SK-N-SH treated with all-trans-retinoic acid at 6 μM for 48 hours (cell line): ENCODE measurements around the gene PIP5K1C.
A peak's percentile ranks its signal among the peaks of the same experiment; 100 is the strongest.

Experiments
- ATAC-seq: fragments of 200-7000 bp; cut with Tn5 transposase; 3 replicates; pipeline ENCODE4 v1.9.1; 2020; ENCODE audit warnings: mild to moderate bottlenecking, moderate library complexity
- ARNTL ChIP-seq: fragments of 450-650 bp; formaldehyde crosslinking; IDR thresholded peaks from 2 replicates; pipeline ENCODE4 v1.5.0; 2020; ENCODE audit warnings: low read depth, mild to moderate bottlenecking, moderate library complexity, borderline replicate concordance
- BACH2 ChIP-seq: fragments of 250-450 bp; sonication (Bioruptor Pico); IDR thresholded peaks from 2 replicates; pipeline ENCODE4 v1.9.0; 2021; ENCODE audit warnings: mild to moderate bottlenecking, borderline replicate concordance
- CSDC2 ChIP-seq: fragments of 250-450 bp; sonication (Bioruptor Pico); IDR thresholded peaks from 2 replicates; pipeline ENCODE4 v1.5.0; 2020; ENCODE audit warnings: mild to moderate bottlenecking, moderate library complexity
- ESRRG ChIP-seq: fragments of 250-450 bp; sonication (Bioruptor Pico); IDR thresholded peaks from 2 replicates; pipeline ENCODE4 v1.6.1; 2021; ENCODE audit warnings: mild to moderate bottlenecking
- GLIS3 ChIP-seq: fragments of 250-450 bp; sonication (Bioruptor Pico); IDR thresholded peaks from 2 replicates; pipeline ENCODE4 v1.5.0; 2020; ENCODE audit warnings: mild to moderate bottlenecking, moderate library complexity
- ISL1 ChIP-seq: fragments of 250-450 bp; sonication (Bioruptor Pico); IDR thresholded peaks from 2 replicates; pipeline ENCODE4 v2.1.2; 2022; ENCODE audit warnings: mild to moderate bottlenecking, moderate library complexity
- OSR1 ChIP-seq: fragments of 250-450 bp; sonication (Bioruptor Pico); IDR thresholded peaks from 2 replicates; pipeline ENCODE4 v1.8.0; 2022; ENCODE audit warnings: moderate library complexity, mild to moderate bottlenecking, inconsistent platforms
- PATZ1 ChIP-seq: fragments of 250-450 bp; sonication (Bioruptor Pico); IDR thresholded peaks from 2 replicates; pipeline ENCODE4 v1.8.0; 2020; ENCODE audit warnings: mild to moderate bottlenecking, moderate library complexity, borderline replicate concordance
- POU6F1 ChIP-seq: fragments of 250-450 bp; sonication (Bioruptor Pico); IDR thresholded peaks from 2 replicates; pipeline ENCODE4 v1.8.0; 2021; ENCODE audit warnings: low read depth, mild to moderate bottlenecking, moderate library complexity, borderline replicate concordance
- PPARA ChIP-seq: fragments of 250-450 bp; sonication (Bioruptor Pico); IDR thresholded peaks from 2 replicates; pipeline ENCODE4 v1.5.0; 2020; ENCODE audit warnings: mild to moderate bottlenecking, borderline replicate concordance
- RARB ChIP-seq: fragments of 250-450 bp; sonication (Bioruptor Pico); IDR thresholded peaks from 2 replicates; pipeline ENCODE4 v1.8.0; 2021; ENCODE audit warnings: mild to moderate bottlenecking, moderate library complexity
- SNAI2 ChIP-seq: fragments of 250-450 bp; sonication (Bioruptor Pico); IDR thresholded peaks from 2 replicates; pipeline ENCODE4 v1.5.0; 2020; ENCODE audit warnings: mild to moderate bottlenecking, moderate library complexity
- TCF4 ChIP-seq: fragments of 250-450 bp; sonication (Bioruptor Pico); IDR thresholded peaks from 2 replicates; pipeline ENCODE4 v1.8.0; 2021; ENCODE audit warnings: mild to moderate bottlenecking, moderate library complexity, borderline replicate concordance
- TOX ChIP-seq: fragments of 250-450 bp; sonication (Bioruptor Pico); IDR thresholded peaks from 2 replicates; pipeline ENCODE4 v1.8.0; 2021; ENCODE audit warnings: mild to moderate bottlenecking, moderate library complexity, borderline replicate concordance
- ZC3H10 ChIP-seq: fragments of 250-450 bp; sonication (Bioruptor Pico); IDR thresholded peaks from 2 replicates; pipeline ENCODE4 v1.5.1; 2021; ENCODE audit warnings: mild to moderate bottlenecking, moderate library complexity
- ZFP3 ChIP-seq: fragments of 250-450 bp; sonication (Bioruptor Pico); IDR thresholded peaks from 2 replicates; pipeline ENCODE4 v1.5.0; 2020; ENCODE audit warnings: mild to moderate bottlenecking, moderate library complexity
- ZFP30 ChIP-seq: fragments of 450-650 bp; formaldehyde crosslinking; IDR thresholded peaks from 2 replicates; pipeline ENCODE4 v1.5.0; 2022; ENCODE audit warnings: mild to moderate bottlenecking, moderate library complexity
- ZNF565 ChIP-seq: fragments of 450-650 bp; formaldehyde crosslinking; conservative IDR thresholded peaks from 2 replicates; pipeline ENCODE4 v1.5.0; 2020; ENCODE audit warnings: low read depth, mild to moderate bottlenecking, moderate library complexity
- ZNF8 ChIP-seq: fragments of 450-650 bp; formaldehyde crosslinking; IDR thresholded peaks from 2 replicates; pipeline ENCODE4 v1.5.0; 2020; ENCODE audit warnings: mild to moderate bottlenecking, moderate library complexity
- TF ChIP-seq, protein P1 (sequence below): fragments of 250-450 bp; sonication (Bioruptor Pico); IDR thresholded peaks from 2 replicates; pipeline ENCODE4 v1.5.1; 2020; ENCODE audit warnings: low read depth, mild to moderate bottlenecking, moderate library complexity
- TF ChIP-seq, protein P2 (sequence below): fragments of 250-450 bp; sonication (Bioruptor Pico); IDR thresholded peaks from 2 replicates; pipeline ENCODE4 v1.5.1; 2021; ENCODE audit warnings: mild to moderate bottlenecking, moderate library complexity
- TF ChIP-seq, protein P3 (sequence below): fragments of 250-450 bp; sonication (Bioruptor Pico); IDR thresholded peaks from 2 replicates; pipeline ENCODE4 v1.5.0; 2020; ENCODE audit warnings: mild to moderate bottlenecking, moderate library complexity

Gene PIP5K1C

GRCh38 chr19:3586127-3586626 is 114.1 kb downstream of the PIP5K1C start:
- peak; percentile 49 for ATAC-seq
- TF ChIP-seq BACH2 (CRISPR knock-in tag) (no peak), ZNF8 (no peak), OSR1 (no peak), ISL1 (CRISPR knock-in tag) (no peak), ESRRG (CRISPR knock-in tag) (no peak), GLIS3 (CRISPR knock-in tag) (no peak), ARNTL (CRISPR knock-in tag) (no peak), TOX (CRISPR knock-in tag) (no peak), ZC3H10 (CRISPR knock-in tag) (no peak), SNAI2 (CRISPR knock-in tag) (no peak), CSDC2 (CRISPR knock-in tag) (no peak), ZFP30 (no peak), PATZ1 (CRISPR knock-in tag) (no peak), PPARA (CRISPR knock-in tag) (no peak), RARB (CRISPR knock-in tag) (no peak), ZNF565 (CRISPR knock-in tag) (no peak), POU6F1 (no peak)
- TF ChIP-seq, protein P1, sequence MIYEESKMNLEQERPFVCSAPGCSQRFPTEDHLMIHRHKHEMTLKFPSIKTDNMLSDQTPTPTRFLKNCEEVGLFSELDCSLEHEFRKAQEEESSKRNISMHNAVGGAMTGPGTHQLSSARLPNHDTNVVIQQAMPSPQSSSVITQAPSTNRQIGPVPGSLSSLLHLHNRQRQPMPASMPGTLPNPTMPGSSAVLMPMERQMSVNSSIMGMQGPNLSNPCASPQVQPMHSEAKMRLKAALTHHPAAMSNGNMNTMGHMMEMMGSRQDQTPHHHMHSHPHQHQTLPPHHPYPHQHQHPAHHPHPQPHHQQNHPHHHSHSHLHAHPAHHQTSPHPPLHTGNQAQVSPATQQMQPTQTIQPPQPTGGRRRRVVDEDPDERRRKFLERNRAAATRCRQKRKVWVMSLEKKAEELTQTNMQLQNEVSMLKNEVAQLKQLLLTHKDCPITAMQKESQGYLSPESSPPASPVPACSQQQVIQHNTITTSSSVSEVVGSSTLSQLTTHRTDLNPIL (CRISPR knock-in tag), result no peak
- TF ChIP-seq, protein P2, sequence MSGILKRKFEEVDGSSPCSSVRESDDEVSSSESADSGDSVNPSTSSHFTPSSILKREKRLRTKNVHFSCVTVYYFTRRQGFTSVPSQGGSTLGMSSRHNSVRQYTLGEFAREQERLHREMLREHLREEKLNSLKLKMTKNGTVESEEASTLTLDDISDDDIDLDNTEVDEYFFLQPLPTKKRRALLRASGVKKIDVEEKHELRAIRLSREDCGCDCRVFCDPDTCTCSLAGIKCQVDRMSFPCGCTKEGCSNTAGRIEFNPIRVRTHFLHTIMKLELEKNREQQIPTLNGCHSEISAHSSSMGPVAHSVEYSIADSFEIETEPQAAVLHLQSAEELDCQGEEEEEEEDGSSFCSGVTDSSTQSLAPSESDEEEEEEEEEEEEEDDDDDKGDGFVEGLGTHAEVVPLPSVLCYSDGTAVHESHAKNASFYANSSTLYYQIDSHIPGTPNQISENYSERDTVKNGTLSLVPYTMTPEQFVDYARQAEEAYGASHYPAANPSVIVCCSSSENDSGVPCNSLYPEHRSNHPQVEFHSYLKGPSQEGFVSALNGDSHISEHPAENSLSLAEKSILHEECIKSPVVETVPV (CRISPR knock-in tag), result no peak

DNA sequence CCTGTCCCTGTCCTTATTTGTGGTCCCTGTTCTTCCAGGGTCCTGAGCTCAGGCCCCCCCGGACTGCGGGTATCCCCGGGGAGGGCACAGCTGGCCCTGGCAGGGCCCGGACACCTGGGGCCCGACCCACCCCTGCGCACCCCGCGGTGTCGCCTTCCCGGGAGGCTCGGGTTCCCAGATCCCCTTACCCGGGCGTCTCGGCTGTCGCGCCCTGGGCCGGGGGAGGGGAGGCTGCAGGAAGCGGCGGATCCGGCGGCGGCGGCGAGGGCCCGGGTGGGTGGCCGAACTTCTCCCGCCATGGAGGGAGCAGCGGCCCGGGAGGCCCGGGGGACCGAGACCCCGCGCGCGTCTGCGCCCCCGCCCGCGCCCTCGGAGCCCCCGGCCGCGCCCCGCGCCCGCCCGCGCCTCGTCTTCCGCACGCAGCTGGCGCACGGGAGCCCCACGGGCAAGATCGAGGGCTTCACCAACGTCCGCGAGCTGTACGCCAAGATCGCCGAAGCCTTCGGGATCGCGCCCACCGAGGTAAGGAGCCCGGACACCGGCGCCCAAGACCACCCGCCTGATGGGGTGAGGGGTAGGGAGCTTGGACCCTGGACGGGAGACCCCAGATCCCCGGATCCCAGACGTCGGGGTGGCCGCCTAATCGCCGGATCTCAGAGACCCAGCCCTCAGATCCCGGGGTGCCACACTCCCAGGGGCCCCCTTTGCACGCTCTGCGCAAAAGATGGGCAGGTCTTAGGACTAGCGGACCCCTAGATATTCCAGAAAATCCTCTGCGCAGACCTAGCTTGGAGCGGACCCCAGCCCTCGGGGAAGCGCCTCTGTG is 114.8 kb downstream of the PIP5K1C start, which contains the start of gene GIPC3:
Gene GIPC3 (plus strand): TSS at position 178 of the 826 bp plus-strand sequence. CDS start 120 bp downstream, at position 298.
- ATAC-seq, result no peak
- TF ChIP-seq OSR1 (no peak), ARNTL (CRISPR knock-in tag) (no peak), ZNF565 (CRISPR knock-in tag) (no peak), PATZ1 (CRISPR knock-in tag) (no peak), ZFP3 (CRISPR knock-in tag) (no peak), ZNF8 (no peak), PPARA (CRISPR knock-in tag) (no peak), RARB (CRISPR knock-in tag) (no peak), ESRRG (CRISPR knock-in tag) (no peak), TOX (CRISPR knock-in tag) (no peak), POU6F1 (no peak), TCF4 (CRISPR knock-in tag) (no peak)
- TF ChIP-seq, protein P2 (CRISPR knock-in tag), result no peak
- TF ChIP-seq, protein P3, sequence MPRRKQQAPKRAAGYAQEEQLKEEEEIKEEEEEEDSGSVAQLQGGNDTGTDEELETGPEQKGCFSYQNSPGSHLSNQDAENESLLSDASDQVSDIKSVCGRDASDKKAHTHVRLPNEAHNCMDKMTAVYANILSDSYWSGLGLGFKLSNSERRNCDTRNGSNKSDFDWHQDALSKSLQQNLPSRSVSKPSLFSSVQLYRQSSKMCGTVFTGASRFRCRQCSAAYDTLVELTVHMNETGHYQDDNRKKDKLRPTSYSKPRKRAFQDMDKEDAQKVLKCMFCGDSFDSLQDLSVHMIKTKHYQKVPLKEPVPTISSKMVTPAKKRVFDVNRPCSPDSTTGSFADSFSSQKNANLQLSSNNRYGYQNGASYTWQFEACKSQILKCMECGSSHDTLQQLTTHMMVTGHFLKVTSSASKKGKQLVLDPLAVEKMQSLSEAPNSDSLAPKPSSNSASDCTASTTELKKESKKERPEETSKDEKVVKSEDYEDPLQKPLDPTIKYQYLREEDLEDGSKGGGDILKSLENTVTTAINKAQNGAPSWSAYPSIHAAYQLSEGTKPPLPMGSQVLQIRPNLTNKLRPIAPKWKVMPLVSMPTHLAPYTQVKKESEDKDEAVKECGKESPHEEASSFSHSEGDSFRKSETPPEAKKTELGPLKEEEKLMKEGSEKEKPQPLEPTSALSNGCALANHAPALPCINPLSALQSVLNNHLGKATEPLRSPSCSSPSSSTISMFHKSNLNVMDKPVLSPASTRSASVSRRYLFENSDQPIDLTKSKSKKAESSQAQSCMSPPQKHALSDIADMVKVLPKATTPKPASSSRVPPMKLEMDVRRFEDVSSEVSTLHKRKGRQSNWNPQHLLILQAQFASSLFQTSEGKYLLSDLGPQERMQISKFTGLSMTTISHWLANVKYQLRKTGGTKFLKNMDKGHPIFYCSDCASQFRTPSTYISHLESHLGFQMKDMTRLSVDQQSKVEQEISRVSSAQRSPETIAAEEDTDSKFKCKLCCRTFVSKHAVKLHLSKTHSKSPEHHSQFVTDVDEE (CRISPR knock-in tag), result no peak
